ENCODE data around the gene DAP.
"Not testable (repeated sequence)": the region's sequence is repeated elsewhere in the genome, so short reads cannot be mapped to it uniquely, and the experiment has no call there.

DAP gene

DNA sequence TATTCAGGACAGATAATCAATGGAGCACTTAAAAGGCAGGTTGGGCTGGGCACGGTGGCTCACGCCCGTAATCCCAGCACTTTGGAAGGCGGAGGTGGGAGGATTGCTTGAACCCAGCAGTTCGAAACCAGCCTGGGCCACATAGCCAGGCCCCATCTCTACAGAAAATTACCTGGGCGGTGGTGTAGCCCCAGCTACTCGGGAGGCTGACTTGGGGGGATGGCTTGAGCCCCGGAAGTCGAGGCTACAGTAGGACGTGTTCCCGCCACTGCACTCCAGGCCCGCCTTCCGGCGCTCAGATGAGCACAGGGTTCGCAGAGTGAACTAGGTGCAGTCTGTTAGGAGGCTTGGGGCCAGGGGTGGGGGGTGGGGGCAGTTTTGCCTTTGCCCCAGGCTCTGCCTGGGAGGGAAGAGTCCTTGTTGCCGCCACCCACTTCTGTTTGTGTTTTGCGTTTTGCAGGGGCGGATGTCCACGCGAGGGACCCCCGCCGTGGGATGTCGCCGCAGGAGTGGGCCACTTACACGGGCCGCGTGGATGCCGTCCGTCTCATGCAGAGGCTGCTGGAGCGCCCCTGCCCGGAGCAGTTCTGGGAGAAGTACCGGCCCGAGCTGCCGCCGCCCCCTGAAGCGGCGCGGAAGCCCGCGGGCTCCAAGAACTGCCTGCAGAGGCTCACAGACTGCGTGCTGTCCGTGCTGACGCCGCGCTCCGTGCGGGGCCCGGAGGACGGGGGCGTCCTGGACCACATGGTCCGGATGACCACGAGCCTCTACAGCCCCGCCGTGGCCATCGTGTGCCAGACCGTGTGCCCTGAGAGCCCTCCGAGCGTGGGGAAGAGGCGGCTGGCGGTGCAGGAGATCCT lies 112.0 kb downstream of the DAP start:
- DNase-seq, result no peak

DNA sequence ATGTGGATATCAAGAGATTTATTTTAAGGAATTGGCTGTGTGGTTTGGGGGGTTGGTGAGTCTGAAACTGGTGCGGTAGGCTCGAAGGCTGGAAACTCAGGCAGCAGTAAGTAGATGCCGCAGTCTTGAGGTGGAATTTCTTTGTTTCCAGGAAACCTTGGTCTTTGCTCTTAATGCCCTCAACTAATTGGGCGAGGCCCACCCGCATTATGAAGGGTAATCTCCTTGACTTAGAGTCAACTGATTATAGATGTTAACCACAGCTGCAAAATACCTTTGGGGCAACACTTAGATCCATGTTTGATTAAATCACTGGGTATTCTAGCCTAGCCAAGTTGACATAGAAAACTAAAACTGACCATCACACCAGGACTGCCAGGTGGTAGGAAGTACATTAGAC lies 113.4 kb downstream of the DAP start:
- DNase-seq, result no peak

DNA sequence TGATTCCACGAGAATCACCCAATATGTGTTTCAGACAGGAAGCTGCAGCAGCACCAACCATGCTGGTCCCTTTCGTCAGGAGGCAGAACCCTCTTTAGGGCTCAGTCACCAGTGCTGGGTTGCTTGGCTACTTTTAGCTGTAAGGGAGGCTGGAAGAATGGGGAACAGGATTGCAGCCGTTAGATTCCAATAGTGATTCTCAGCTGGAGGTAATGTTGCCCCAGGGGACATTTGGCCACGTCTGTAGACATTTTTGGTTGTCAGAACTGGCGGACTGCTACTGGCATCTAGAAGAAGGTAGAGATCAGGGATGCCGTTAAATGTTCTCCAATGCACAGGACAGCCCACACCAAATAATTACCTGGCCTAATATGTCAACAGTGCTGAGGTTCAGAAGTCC lies 115.4 kb downstream of the DAP start:
- DNase-seq, result no peak

GRCh38 chr5:10645146-10645545 lies 115.9 kb downstream of the DAP start:
- DNase-seq, result no peak

GRCh38 chr5:10644192-10644591 lies 116.8 kb downstream of the DAP start:
- no peak for DNase-seq

- DNase-seq, result no peak
These were observed 118.7 kb downstream of the DAP start for GRCh38 chr5:10642367-10642766.

GRCh38 chr5:10639846-10640368 lies 121.1 kb downstream of the DAP start:
- DNase-seq, result no peak

DNA sequence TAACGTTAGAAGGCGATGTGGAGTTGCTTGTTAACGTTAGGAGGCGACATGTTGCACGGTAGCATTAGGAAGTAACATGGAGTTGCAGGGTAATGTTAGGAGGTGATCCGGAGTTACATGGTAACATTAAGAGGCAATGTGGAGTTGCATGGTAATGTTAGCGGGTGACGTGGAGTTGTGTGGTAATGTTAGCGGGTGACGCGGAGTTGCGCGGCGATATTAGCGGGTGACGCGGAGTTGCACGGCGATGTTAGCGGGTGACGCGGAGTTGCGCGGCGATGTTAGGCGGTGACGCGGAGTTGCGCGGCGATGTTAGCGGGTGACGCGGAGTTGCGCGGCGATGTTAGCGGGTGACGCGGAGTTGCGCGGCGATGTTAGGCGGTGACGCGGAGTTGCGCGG lies 122.3 kb downstream of the DAP start:
- not testable (repeated sequence) for DNase-seq

DNA sequence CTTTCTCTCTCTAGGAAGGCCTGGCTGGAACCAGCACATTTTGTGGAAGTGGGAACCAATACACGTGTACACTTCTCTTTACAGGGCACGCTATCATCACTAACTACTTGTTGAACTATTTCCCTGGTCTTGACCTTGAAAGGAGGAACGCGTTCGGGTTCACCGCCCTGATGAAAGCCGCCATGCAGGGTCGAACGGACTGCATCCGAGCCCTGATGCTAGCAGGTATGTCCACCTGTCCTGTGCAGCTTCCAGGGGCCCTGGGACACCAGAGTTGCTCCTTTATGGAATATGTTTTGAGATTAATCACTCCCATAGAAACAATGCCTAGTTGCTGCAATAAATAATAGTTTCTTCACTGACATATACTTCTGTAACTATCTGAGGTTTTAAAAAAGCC lies 123.1 kb downstream of the DAP start:
- DNase-seq, result no peak

GRCh38 chr5:10636363-10637142 lies 124.5 kb downstream of the DAP start:
- no peak for DNase-seq

DNA sequence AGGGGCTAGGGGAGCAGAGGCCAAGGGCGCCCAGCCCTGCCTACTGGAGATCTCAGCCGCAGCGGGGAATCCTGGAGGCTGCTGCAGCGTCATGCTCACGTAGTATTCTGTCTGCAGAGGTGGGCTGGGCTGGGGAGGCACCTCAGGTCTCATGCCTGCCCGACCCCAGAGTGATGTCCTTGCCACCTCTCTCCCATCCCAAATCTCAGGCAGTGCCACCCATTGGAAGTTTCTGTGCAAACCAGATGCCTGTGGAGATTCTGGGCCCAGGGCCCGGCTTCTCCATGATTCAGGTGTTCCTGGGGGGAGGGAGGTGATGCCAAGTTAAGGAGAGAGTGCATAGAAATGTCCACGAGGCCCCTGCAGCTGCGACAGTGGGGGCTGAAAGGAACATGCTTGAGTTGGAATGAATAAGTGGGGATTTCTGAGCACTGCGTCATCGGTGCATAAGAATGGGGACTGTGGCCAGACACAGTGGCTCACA lies 125.1 kb downstream of the DAP start:
- DNase-seq, result no peak

DNA sequence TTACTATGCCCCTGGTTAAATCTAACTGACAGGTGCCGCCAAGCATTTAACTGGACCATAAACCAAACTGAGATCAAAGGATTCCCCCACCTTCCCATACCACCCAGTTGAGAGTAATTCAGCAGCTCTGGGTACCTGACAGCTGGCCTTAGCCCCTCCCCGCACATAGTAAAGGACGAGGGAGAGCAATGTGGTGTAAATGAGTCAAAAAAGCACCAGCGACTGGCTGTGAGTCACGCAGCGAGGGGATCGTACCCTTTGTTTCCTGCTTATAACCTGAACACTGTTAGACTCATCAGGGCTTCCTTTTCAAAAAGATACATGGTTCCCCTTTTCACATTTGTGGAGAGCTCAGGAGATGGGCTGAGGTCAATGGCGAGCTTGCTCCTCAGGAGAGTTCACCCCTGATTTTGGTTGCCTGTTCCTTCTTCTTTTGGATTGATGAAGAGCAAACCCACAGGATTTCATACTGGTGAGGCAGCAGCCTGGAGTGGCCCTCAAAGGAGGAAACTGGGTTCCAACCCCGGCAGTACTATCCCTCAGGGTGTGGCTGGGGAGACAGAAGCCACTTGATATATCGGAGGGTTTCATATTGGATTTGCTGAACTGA lies 125.7 kb downstream of the DAP start:
- no peak for DNase-seq

- no peak for DNase-seq
These were observed 126.5 kb downstream of the DAP start for GRCh38 chr5:10634562-10634961.

DNA sequence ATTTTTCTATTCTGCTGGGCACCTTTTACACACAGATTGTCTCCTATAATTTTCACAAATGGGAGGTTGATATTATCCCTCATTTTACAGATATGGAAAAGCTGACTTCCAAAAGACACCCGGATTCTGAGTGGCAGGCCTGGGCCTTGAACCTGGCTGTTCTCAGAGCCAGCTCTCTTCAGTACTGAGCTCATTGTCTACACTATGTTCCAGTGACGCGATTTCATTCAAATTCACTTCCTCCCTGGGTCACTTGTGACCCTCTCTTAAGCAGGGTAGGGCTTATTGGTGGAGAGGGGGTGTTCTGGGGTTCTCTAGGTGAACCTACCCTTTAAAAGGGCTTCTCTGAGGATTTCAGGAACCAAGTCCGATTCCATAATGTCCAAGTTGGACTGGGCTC lies 127.0 kb downstream of the DAP start:
- no peak for DNase-seq

GRCh38 chr5:10633271-10634049 lies 127.6 kb downstream of the DAP start:
- no peak for DNase-seq

DNA sequence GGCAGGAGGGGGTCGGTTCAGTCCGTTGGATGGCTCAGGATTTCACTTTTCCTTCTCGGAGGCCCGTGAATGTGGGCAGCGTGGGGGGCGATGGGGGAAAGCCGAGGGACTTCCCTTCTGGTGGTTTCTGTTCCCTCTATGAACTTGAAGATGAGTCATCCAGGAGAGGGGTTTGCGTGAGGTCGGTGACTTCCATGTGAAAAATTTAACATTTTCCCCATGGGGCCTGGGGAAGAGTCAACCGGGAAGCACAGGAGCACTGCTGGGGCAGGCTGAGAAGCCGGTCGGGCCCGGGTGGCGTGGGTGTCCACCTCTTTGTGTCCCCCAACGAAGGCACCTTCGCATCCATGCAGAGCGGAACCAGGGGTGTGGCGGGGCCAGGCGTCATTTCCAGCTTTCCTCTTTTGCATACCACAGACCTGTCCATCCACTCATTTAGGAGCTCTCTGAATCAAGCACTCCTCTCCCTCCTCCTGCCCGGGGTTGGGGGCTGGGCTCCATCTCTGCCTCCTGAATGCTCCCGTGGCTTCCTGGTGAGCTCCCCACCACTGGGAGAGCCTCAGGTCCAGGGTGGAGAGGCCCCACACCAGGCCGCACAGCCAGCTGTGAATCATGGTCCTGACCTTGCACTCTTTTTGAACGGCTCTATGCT lies 128.8 kb downstream of the DAP start:
- no peak for DNase-seq

- DNase-seq, result no peak
These were observed 129.6 kb downstream of the DAP start for GRCh38 chr5:10631316-10631996.

DNA sequence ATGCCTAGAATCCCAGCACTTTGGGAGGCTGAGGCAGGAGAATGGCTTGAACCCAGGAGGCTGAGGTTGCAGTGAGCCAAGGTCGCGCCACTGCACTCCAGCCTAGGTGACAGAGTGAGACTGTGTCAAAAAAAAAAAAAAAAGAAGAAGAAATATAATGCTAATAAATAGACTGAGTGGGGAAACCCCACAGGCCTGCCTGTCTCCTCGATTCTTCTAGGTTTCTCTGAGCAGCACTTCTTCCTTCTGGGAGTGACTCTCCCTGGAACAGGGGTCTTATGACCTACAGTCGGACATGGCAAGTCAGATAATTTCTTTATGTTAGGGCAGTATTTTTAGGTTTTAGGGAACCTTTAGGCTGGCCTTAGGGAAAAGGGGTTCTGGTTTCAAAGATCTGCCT lies 130.3 kb downstream of the DAP start:
- not testable (repeated sequence) for DNase-seq

- no peak for DNase-seq
These were observed 130.9 kb downstream of the DAP start for GRCh38 chr5:10630126-10630525.

DNA sequence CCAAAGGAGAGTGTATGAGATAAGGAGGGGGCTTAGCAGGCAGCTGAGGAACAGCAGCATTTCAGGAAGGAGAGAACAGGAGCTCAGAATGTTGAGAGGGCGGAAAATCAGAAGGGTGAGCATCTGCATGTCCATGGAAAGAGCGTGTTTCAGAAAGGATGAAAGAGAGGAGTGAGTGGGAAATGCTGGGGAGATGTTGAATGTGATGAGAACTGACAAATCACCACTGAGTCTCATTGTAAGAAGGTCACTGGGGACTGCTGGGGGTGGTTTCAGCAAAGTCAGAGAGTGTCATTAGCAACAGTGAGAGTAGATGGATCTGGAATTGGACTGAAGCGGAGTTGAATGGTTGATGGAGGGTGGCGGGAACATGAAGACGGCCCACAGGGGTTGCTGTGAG lies 131.4 kb downstream of the DAP start:
- no peak for DNase-seq
